Right lobe of liver (tissue), 6 donors: ENCODE measurements around the gene CLSTN2. TPM values are rescaled to one million over a fixed set of nuclear protein-coding genes. Genes with fewer than 3 reads are reported as not detected.
A peak's percentile ranks its signal among the peaks of the same experiment; 100 is the strongest.

Experiments used
- ATAC-seq, 4 donors: fragments of 200-7000 bp; cut with Tn5 transposase; one replicate each; pipeline ENCODE4 v1.9.1; 2020; ENCODE audit warnings: mild to moderate bottlenecking in 4 of 4, moderate library complexity in 4 of 4
- DNase-seq, 3 donors: peaks; one replicate each; pipeline ENCODE4 v3.0.0-alpha.2; 2020
- H3K27ac ChIP-seq, 3 donors: fragments of 200-600 bp; one replicate each; pipeline ENCODE4 v1.8.0; 2022
- H3K27me3 ChIP-seq, 2 donors: fragments of 200-600 bp; one replicate each; pipeline ENCODE4 v1.8.0; 2022
- H3K36me3 ChIP-seq, 4 donors: fragments of 200-600 bp; sonication (generic) in 1 of 4; one replicate each; pipeline versions ENCODE4 v1.5.1 to v1.8.0; 2017 to 2022; ENCODE audit warnings: control low read depth in 1 of 4
- H3K4me1 ChIP-seq, 4 donors: fragments of 200-600 bp; sonication (generic) in 1 of 4; one replicate each; pipeline versions ENCODE4 v1.5.1 to v1.8.0; 2017 to 2022; ENCODE audit warnings: control low read depth in 1 of 4
- H3K4me3 ChIP-seq, 3 donors: fragments of 200-600 bp; one replicate each; pipeline ENCODE4 v1.8.0; 2022
- H3K9me3 ChIP-seq, 4 donors: fragments of 200-600 bp; sonication (generic) in 1 of 4; one replicate each; pipeline versions ENCODE4 v1.5.1 to v1.8.0; 2017 to 2022; ENCODE audit warnings: control low read depth in 1 of 4
- CTCF ChIP-seq, 4 donors: fragments of 200-600 bp in 3 of 4; fragments of 450-650 bp in 1 of 4; IDR thresholded peaks; one replicate each; pipeline versions ENCODE4 v1.5.1 to v1.8.0; 2016 to 2022; ENCODE audit warnings: antibody characterized with exemption in 4 of 4, mild to moderate bottlenecking in 2 of 4
- POLR2A ChIP-seq: fragments of 450-650 bp; IDR thresholded peaks from one replicate; pipeline ENCODE4 v1.6.1; 2017; ENCODE audit warnings: antibody characterized with exemption, mild to moderate bottlenecking
- WGBS: methylation state at CpG from one replicate; pipeline ENCODE4 v1.1.6; 2018; ENCODE audit warnings: low coverage, low lambda C conversion rate; ENCODE audit not compliant: insufficient coverage; ENCODE audit errors: missing lambda C conversion rate; 5-methylcytosine and 5-hydroxymethylcytosine counted together
- intact Hi-C, 2 donors: fragments of 100-400 bp; cut with DNase I; formaldehyde crosslinking; loops; one replicate each; pipeline versions ENCODE4 v1.11.2 to v1.14.1; 2022
- total RNA-seq, 6 experiments: library from RNA; depleted of rRNA in 2 of 6; stranded (reverse); fragments of >200 nt in 2 of 6; fragmentation: NEBNext Ultra II Directional in 3 of 6; extraction: Animal tissue kit (Norgen Biotek cat#: 25700) in 3 of 6; gene quantifications; one replicate each; pipeline versions ENCODE4 v1.1.0 to v1.2.4, GENCODE V29; 2016 to 2023
- donor health status: DM: no; HTN: yes; CAD: no.
- donor health status: DM: no; HTN: no; CAD: no.
- donor health status: DM: no; HTN: no; CAD: no.
- donor health status: DM: no; HTN: yes; CAD: no.
- donor health status: DM: no; HTN: yes; CAD: no.

Gene CLSTN2
- total RNA-seq, 6 experiments from 2014 or later: 1.0 to 3.3 (median 2.0) TPM

GRCh38 chr3:140449413-140450256 is 514.6 kb downstream of the CLSTN2 start:
- 75% methylated on average over 5 of the region's 5 CpGs for WGBS
- Histone ChIP-seq H3K4me3 (no peak overlapping the region), H3K36me3 (no peaks in the 10 kb centered on the region), H3K27ac (no peak overlapping the region), H3K27me3 (no peaks in the 10 kb centered on the region), H3K4me1 (no peaks in the 10 kb centered on the region), H3K9me3 (no peaks in the 10 kb centered on the region)
- TF ChIP-seq POLR2A (no peak), CTCF (IDR thresholded peaks at IDR 0.05) (no peak)
- intact Hi-C loops: no loop called here
- DNase-seq (no peak), ATAC-seq (peak in 2 of 4 donors; percentile 68 to 70)

GRCh38 chr3:140453750-140454149 is 518.8 kb downstream of the CLSTN2 start:
- H3K4me1 ChIP-seq: no peaks in the 10 kb centered on the region
- H3K27ac ChIP-seq: no peak overlapping the region
- H3K4me3 ChIP-seq: no peak overlapping the region
- TF ChIP-seq POLR2A (no peak), CTCF (IDR thresholded peaks at IDR 0.05) (no peak)
- intact Hi-C loops: no loop called here
- DNase-seq (no peak), ATAC-seq (no peak)
- H3K36me3 ChIP-seq: no peaks in the 10 kb centered on the region
- no peaks in the 10 kb centered on the region for H3K27me3 ChIP-seq
- WGBS: 73% methylated on average over 2 of the region's 2 CpGs
- no peaks in the 10 kb centered on the region for H3K9me3 ChIP-seq

GRCh38 chr3:140455521-140456214 is 520.7 kb downstream of the CLSTN2 start:
- no peak overlapping the region for H3K4me3 ChIP-seq
- H3K4me1 ChIP-seq: no peaks in the 10 kb centered on the region
- no peak for DNase-seq
- no peaks in the 10 kb centered on the region for H3K36me3 ChIP-seq
- H3K27me3 ChIP-seq: no peaks in the 10 kb centered on the region
- no peak overlapping the region for H3K27ac ChIP-seq
- TF ChIP-seq POLR2A (no peak), CTCF (IDR thresholded peaks at IDR 0.05) (no peak)
- intact Hi-C loops: no loop called here
- no peaks in the 10 kb centered on the region for H3K9me3 ChIP-seq
- ATAC-seq: no peak
- 73% methylated on average over 4 of the region's 5 CpGs for WGBS

GRCh38 chr3:140456974-140457373 is 522.0 kb downstream of the CLSTN2 start:
- Histone ChIP-seq H3K9me3 (no peaks in the 10 kb centered on the region), H3K27me3 (no peaks in the 10 kb centered on the region), H3K27ac (no peak overlapping the region), H3K36me3 (no peaks in the 10 kb centered on the region), H3K4me3 (no peak overlapping the region), H3K4me1 (no peaks in the 10 kb centered on the region)
- no peak for TF ChIP-seq CTCF (IDR thresholded peaks at IDR 0.05)
- no peak for TF ChIP-seq POLR2A
- DNase-seq: no peak
- intact Hi-C loops: no loop called here
- no peak for ATAC-seq
- WGBS: 87% methylated on average over 2 of the region's 3 CpGs
